DOHH2 (cell line): ENCODE measurements around the gene SF1.

ENCODE experiments used
- CTCF ChIP-seq: fragments of 200-600 bp; sonication (generic); IDR thresholded peaks from one replicate; pipeline ENCODE4 v1.5.1; 2014; ENCODE audit warnings: antibody characterized with exemption, mild to moderate bottlenecking, low read depth, low read length; ENCODE audit not compliant: poor library complexity, severe bottlenecking
- EZH2phosphoT487 ChIP-seq: fragments of 200-600 bp; sonication (generic); IDR thresholded peaks from 2 replicates; pipeline ENCODE4 v1.6.1; 2017; ENCODE audit warnings: borderline replicate concordance, mild to moderate bottlenecking, antibody characterized with exemption, low read length, moderate library complexity, mixed read lengths

- TF ChIP-seq EZH2phosphoT487 = no peak
- no peak for TF ChIP-seq CTCF
Measured at GRCh38 chr11:64736654-64737053, 41.7 kb downstream of the SF1 start.
